Kidney capillary endothelial cell (primary cell): ENCODE results near the gene INAVA.
"Not testable (repeated sequence)": the region's sequence is repeated elsewhere in the genome, so short reads cannot be mapped to it uniquely, and the experiment has no call there.

Experiments
- DNase-seq: peaks from one replicate; pipeline ENCODE4 v3.0.0-alpha.2; 2018; ENCODE audit warnings: low spot score

Gene INAVA

DNA sequence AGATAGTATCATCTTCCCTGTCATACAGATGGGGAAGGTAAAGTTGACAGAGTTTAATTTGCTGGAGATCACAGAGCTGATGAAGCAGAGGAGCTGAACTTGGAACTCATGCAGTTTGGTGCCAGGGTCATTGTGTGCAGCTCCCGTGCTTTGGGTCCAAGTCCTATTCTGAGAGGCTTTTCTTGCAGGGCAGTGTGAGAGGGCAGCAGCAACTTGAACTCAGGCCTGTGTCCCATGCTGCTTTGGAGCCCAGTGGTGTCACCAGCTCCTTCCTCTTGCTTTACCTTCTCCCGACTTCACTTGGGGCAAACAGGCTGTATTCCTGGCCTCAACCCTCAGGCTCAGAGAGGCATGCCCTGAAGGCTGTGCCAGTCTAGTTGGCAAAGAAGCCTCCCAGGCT, 24.7 kb downstream of the INAVA start:
- DNase-seq: no peak

GRCh38 chr1:200921571-200922110, 26.9 kb downstream of the INAVA start:
- no peak for DNase-seq

- DNase-seq: no peak
These were observed 27.7 kb downstream of the INAVA start for GRCh38 chr1:200922406-200922805.

DNA sequence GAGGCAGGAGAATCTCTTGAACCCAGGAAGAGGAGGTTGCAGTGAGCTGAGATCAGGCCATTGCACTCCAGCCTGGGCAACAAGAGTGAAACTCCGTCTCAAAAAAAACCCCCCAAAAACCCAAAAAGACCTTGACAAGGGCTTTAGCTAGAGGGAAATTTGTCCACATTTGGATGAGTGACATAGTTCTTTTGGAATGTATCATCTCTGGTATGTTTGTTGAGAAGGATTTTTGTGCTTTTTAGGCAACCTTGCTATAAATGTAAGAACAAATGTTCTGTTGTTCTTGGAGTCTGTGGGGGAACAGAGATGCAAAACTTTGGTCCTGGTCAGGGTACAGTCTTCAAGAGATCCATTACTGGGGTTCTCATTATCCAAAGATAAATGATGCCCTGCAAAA, 28.9 kb downstream of the INAVA start:
- DNase-seq: no peak

DNA sequence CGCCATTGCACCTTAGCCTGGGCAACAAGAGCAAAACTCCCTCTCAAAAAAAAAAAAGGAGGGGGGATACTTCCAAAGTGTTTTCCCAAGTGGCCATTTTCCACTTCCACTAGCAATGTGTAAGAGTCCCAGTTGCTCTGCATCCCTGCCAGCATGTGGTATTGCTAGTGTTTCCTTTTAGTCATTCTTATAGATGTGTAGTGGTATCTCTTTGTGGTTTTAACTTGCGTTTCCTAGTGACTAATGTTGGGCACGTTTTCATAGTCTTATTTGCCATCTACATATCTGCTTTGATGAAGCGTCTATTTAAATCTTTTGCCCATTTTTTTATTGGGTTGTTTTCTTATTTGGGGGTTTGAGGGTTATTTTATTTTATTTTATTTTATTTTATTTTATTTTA, 31.1 kb downstream of the INAVA start:
- DNase-seq: no peak

- no peak for DNase-seq
These were observed 35.0 kb downstream of the INAVA start for GRCh38 chr1:200929530-200930278.

GRCh38 chr1:200930285-200930684, 35.6 kb downstream of the INAVA start:
- DNase-seq: not testable (repeated sequence)

DNA sequence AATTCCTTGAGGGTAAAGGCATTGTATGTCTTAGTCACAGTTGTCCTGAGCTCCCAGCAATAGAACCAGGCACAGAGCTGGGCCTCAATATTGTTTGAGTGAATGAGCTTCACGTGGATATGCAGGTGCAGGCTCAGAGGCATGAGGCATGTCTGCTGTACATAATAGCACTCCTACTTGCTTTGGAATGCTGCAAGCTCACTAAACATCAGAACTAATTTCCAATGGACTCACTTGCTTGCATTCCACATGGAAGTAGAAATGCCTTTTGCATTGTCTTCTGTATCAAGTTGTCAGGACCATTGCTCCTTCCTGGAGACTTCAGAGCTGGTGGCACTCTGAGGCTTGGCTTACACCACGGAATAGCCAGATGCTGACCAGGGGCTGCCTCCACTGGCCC, 37.1 kb downstream of the INAVA start:
- no peak for DNase-seq

GRCh38 chr1:200934676-200935245, 40.1 kb downstream of the INAVA start:
- no peak for DNase-seq

GRCh38 chr1:200935286-200935962, 40.7 kb downstream of the INAVA start:
- DNase-seq: not testable (repeated sequence)

GRCh38 chr1:200938955-200939354, 44.3 kb downstream of the INAVA start:
- DNase-seq: no peak

DNA sequence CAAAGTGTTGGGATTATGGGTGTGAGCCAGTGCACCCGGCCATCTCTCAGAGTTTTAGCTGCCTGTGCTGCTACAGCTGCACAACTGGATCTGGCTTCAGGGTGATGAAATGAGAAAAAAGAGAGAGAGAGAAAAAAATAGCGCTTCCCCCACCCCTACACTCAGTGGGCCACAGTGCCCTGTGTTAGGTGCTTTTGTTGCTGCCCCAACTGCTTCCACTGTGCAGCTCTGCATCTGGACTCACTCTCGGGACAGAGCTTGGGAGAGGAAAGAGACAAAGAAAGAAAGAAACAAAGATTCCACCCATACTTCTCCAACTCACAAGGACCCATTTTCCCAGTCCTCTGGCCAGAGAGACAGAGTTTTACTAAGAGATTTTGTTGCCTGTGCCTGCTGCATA, 50.4 kb downstream of the INAVA start:
- DNase-seq: no peak

- no peak for DNase-seq
These were observed 52.4 kb downstream of the INAVA start for GRCh38 chr1:200947059-200947566.

GRCh38 chr1:200949626-200950025, 54.9 kb downstream of the INAVA start:
- no peak for DNase-seq

DNA sequence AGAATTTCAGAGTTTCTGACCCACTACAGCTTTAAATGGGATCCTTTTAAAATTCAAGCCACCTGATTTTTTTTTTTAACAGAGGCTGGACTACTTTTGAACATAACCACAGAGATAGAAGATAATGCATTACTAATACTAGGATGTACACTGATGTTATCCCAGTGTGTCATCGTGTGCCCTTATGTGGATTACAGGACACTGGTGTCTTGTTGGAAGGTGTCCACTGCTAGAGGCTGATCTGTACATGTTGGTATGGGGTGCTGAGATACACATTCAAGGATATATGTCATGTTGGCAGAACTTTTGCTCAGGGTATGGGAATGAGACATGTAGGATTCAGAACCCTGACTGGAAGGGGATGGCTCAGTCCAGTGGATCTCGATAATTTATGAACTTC, 56.3 kb downstream of the INAVA start:
- no peak for DNase-seq

GRCh38 chr1:200954434-200954833, 59.7 kb downstream of the INAVA start:
- no peak for DNase-seq

DNA sequence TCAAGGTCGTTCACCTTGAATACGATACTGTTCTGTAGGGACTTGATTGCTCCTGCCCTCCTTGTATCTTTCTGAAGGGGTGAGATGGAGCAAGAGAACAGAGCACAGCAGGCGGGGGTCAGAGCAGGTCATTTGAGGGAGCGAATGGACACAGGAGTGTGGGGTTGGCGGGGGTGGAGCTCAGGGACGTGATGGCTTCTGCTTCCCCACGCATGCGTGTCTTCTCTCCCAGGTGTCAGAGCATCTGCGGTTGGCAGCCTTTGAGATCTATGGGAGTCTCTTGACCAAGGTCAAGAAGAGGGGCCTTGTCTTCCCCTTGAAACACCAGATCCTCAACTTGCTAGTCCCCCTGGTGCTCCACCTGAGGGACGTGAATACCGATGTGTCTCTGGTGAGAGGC, 63.9 kb downstream of the INAVA start:
- no peak for DNase-seq

GRCh38 chr1:200959411-200959921, 64.8 kb downstream of the INAVA start:
- no peak for DNase-seq

DNA sequence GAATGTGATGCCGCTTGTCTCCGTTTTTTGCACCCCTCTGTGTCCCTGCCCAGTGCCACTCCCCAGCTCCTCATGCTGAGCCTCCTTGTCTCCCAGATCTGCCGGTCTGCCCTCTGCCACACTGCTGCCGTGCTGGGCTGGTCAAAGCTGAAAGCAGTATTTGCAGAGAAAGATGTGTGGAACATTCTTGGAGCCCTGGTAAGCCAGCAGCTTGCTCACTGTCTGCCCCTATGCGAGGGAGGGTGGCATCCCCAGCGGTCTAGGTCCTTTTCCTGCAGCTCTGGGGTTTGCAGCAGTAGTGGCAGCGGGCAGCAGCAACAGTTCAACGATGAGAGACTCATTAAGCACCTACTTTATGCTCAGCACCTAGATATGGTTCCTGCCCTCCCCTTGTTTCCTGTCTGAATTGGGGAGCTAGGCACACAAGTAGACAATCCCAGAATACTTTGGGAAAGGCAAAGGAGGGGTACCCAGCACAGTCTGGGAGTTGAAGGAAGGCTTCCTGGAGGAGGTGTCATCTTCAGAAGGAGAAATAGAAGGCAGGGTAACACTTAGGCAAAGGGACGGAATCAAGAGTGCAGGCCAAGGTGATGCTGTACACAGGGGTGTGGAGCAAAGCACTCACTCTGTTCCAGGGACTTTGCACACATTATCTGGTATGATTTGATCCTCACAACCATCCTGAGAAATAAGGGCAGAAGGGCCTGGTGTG, 65.7 kb downstream of the INAVA start:
- DNase-seq: no peak

DNA sequence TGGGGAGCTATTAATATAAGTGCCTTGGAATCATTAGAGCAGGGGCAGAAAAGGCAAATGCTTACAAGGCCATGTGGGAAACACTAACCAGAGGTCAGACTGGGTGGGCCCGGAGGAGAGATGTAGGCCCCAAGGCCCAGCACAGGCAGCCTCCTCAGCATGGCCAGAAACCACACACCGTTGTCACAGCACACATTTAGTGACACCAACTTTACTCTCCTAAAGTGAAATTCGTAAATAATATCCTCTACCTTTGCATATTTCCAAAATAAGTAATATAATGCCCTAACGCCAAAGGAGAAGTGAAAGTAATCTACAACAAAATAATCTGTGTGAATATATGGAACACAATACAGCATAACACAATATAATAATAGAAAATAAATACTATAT, 66.2 kb downstream of the INAVA start:
- no peak for DNase-seq

DNA sequence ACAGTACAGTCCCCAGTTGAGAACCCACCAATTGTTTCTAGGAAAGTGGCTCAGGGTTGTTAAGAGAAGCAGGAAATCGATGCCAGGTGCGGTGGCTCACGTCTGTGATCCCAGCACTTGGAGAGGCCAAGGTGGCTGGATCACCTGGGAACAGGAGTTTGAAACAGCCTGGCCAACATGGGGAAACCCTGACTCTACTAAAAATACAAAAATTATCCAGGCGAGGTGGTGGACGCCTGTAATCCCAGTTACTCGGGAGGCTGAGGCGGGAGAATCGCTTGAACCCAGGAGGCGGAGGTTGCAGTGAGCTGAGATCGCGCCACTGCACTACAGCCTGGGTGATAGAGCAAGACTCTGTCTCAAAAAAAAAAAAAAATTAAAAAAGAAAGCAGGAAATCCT, 67.5 kb downstream of the INAVA start:
- not testable (repeated sequence) for DNase-seq

- no peak for DNase-seq
These were observed 67.9 kb downstream of the INAVA start for GRCh38 chr1:200962631-200963030.
